Erythroblast (primary cell): ENCODE measurements around the gene GBP1.

Source experiments
- GATA1 ChIP-seq: IDR thresholded peaks from 2 replicates; pipeline ENCODE4 v1.6.1; 2011; ENCODE audit warnings: low read depth, mild to moderate bottlenecking, control low read depth, low read length, moderate library complexity
- POLR2A ChIP-seq: IDR thresholded peaks from 2 replicates; pipeline ENCODE4 v1.6.1; 2011; ENCODE audit warnings: mild to moderate bottlenecking, low read length

DNA sequence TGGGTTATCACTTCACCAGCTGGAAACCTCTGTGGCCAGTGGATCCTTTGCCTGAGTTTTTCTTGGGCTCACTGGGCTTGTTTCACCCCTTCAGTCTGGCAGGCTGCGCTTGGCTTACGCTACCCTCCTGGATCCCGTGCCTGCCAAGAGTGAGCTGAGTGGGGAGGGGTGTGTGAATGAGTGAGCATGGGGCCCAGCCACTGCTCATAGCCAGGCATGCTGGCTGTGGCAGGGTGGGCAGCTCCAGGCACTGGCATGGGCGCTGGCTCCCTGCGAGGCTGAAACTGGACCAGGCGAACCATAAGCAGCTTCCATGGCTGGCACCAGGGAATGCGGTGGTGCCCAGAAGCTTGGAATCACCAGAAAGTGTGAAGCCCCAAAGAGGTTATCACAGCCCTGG, 22.5 kb downstream of the GBP1 start:
- TF ChIP-seq POLR2A (no peak), GATA1 (no peak)
